GM23338 (cell line): ENCODE data around the gene ADAMTSL2. TPM values are rescaled to one million over a fixed set of nuclear protein-coding genes. Genes with fewer than 3 reads are reported as not detected.

ENCODE experiments used
- ATAC-seq: fragments of 200-7000 bp; cut with Tn5 transposase; 3 replicates; pipeline ENCODE4 v1.9.1; 2020
- DNase-seq: peaks from one replicate; pipeline ENCODE4 v3.0.0-alpha.2; 2015; ENCODE audit warnings: low spot score
- H2AFZ ChIP-seq: fragments of 200-600 bp; sonication (generic); 2 replicates; pipeline ENCODE4 v1.8.0; 2016; ENCODE audit warnings: antibody characterized with exemption, mild to moderate bottlenecking, moderate library complexity
- H3F3A ChIP-seq: fragments of 200-600 bp; sonication (generic); replicated peaks from 2 replicates; pipeline ENCODE4 v1.8.0; 2017; ENCODE audit warnings: antibody characterized with exemption, mixed run types, low read depth
- H3K27ac ChIP-seq: fragments of 200-600 bp; sonication (generic); 2 replicates; pipeline ENCODE4 v1.6.1; 2016; ENCODE audit warnings: low read depth
- H3K27me3 ChIP-seq: fragments of 200-600 bp; sonication (generic); 2 replicates; pipeline ENCODE4 v1.8.0; 2016; ENCODE audit warnings: mild to moderate bottlenecking, mixed run types, moderate library complexity; ENCODE audit not compliant: insufficient read depth
- H3K36me3 ChIP-seq: fragments of 200-600 bp; sonication (generic); 2 replicates; pipeline ENCODE4 v1.8.0; 2016; ENCODE audit warnings: mild to moderate bottlenecking; ENCODE audit not compliant: insufficient read depth
- H3K4me1 ChIP-seq: fragments of 200-600 bp; sonication (generic); 2 replicates; pipeline ENCODE4 v1.8.0; 2016; ENCODE audit warnings: mild to moderate bottlenecking, moderate library complexity; ENCODE audit not compliant: insufficient read depth
- H3K4me2 ChIP-seq: fragments of 200-600 bp; sonication (generic); 2 replicates; pipeline ENCODE4 v1.7.1; 2017; ENCODE audit warnings: mixed run types
- H3K4me3 ChIP-seq: fragments of 200-600 bp; sonication (generic); 2 replicates; pipeline ENCODE4 v1.6.1; 2016; ENCODE audit warnings: mixed run types
- H3K79me2 ChIP-seq: fragments of 200-600 bp; sonication (generic); replicated peaks from 2 replicates; pipeline ENCODE4 v1.8.0; 2017; ENCODE audit warnings: mild to moderate bottlenecking; ENCODE audit not compliant: insufficient read depth
- H3K9me2 ChIP-seq: fragments of 200-600 bp; sonication (generic); 2 replicates; pipeline ENCODE4 v1.8.0; 2017; ENCODE audit not compliant: insufficient read depth
- H4K20me1 ChIP-seq: fragments of 200-600 bp; sonication (generic); replicated peaks from 2 replicates; pipeline ENCODE4 v1.8.0; 2017; ENCODE audit warnings: mild to moderate bottlenecking; ENCODE audit not compliant: insufficient read depth
- H3K27ac Mint-ChIP-seq: 2 replicates; pipeline ENCODE4 v1.8.0; 2020; ENCODE audit warnings: inconsistent platforms, mild to moderate bottlenecking, moderate library complexity, mixed read lengths
- H3K27me3 Mint-ChIP-seq: 3 replicates; pipeline ENCODE4 v1.8.0; 2022; ENCODE audit warnings: low read depth, mild to moderate bottlenecking, moderate library complexity, mixed read lengths, inconsistent platforms; ENCODE audit not compliant: insufficient read depth, poor library complexity
- H3K36me3 Mint-ChIP-seq: 3 replicates; pipeline ENCODE4 v1.8.0; 2021; ENCODE audit warnings: low read depth, mild to moderate bottlenecking, inconsistent platforms, moderate library complexity, mixed read lengths
- H3K4me1 Mint-ChIP-seq: 3 replicates; pipeline ENCODE4 v1.8.0; 2020; ENCODE audit warnings: mild to moderate bottlenecking, inconsistent platforms, mixed read lengths
- H3K4me3 Mint-ChIP-seq: 3 replicates; pipeline ENCODE4 v1.8.0; 2021; ENCODE audit warnings: moderate library complexity, mild to moderate bottlenecking, inconsistent platforms, mixed read lengths
- H3K9me3 Mint-ChIP-seq: 3 replicates; pipeline ENCODE4 v1.8.0; 2020; ENCODE audit warnings: moderate library complexity, mild to moderate bottlenecking, inconsistent platforms, mixed read lengths
- CREB1 ChIP-seq: fragments of 250-450 bp; sonication (Bioruptor Pico); IDR thresholded peaks from 2 replicates; pipeline ENCODE4 v1.5.0; 2020; ENCODE audit warnings: low read depth, mild to moderate bottlenecking, moderate library complexity
- EZH2 ChIP-seq: fragments of 200-600 bp; sonication (generic); IDR thresholded peaks from one replicate; pipeline ENCODE4 v1.8.0; 2017; ENCODE audit warnings: antibody characterized with exemption, mild to moderate bottlenecking, low read depth; ENCODE audit not compliant: unreplicated experiment
- EZH2phosphoT487 ChIP-seq: fragments of 200-600 bp; sonication (generic); IDR thresholded peaks from one replicate; pipeline ENCODE4 v1.8.1; 2018; ENCODE audit warnings: antibody characterized with exemption; ENCODE audit not compliant: unreplicated experiment
- JUNB ChIP-seq: IDR thresholded peaks from one replicate; pipeline ENCODE4 v1.6.1; 2016; ENCODE audit warnings: antibody characterized with exemption; ENCODE audit not compliant: unreplicated experiment
- NANOG ChIP-seq: IDR thresholded peaks from 2 replicates; pipeline ENCODE4 v1.6.1; 2016; ENCODE audit warnings: antibody characterized with exemption, borderline replicate concordance
- polyA plus RNA-seq: library from polyadenylated mRNA; unstranded; fragments of >200 nt; fragmentation: Nextera tagmentation; extraction: Ambion mirVana; gene quantifications from 2 replicates; pipeline ENCODE4 v1.2.1, GENCODE V29; 2016
- total RNA-seq: library from RNA; depleted of rRNA; stranded (reverse); fragments of >200 nt; shearing (Covaris generic); gene quantifications from 2 replicates; pipeline ENCODE4 v1.2.3, GENCODE V29; 2014
- TF ChIP-seq, protein P1 (sequence below), 2 experiments: fragments of 200-600 bp in 1 of 2; sonication (generic) in 1 of 2; conservative IDR thresholded peaks; 2 replicates each; pipeline versions ENCODE4 v1.5.1 to v1.6.1; 2016 to 2017; ENCODE audit warnings: antibody characterized with exemption in 2 of 2, low read depth in 2 of 2, mild to moderate bottlenecking in 2 of 2, moderate library complexity in 1 of 2
- TF ChIP-seq, protein P2 (sequence below): fragments of 250-450 bp; sonication (Bioruptor Pico); IDR thresholded peaks from 2 replicates; pipeline ENCODE4 v1.5.0; 2020; ENCODE audit warnings: mild to moderate bottlenecking, moderate library complexity

The ADAMTSL2 gene
- total and polyA plus RNA-seq, 2 experiments from 2014 or later = 0.15 to 0.66 TPM

GRCh38 chr9:133589454-133590227, 55.1 kb downstream of the ADAMTSL2 start:
- no peaks in the 10 kb centered on the region for H3K36me3 ChIP-seq
- H3K27ac Mint-ChIP-seq = no peak overlapping the region
- H3K4me1 ChIP-seq = peaks cover 7% of the 10 kb centered on the region
- H3K4me1 Mint-ChIP-seq = peaks cover 15% of the 10 kb centered on the region
- H3K27me3 Mint-ChIP-seq = peaks cover 6% of the 10 kb centered on the region
- ATAC-seq (peak; percentile 52), DNase-seq (peak; percentile 82)
- H3K4me2 ChIP-seq = no peak overlapping the region
- H3K9me3 Mint-ChIP-seq = peaks cover 14% of the 10 kb centered on the region
- H2AFZ ChIP-seq = 0 out of 2 replicates have a peak overlapping the region, but pooled peaks have one; percentile 66
- no peaks in the 10 kb centered on the region for H3K27me3 ChIP-seq
- no peaks in the 10 kb centered on the region for H3K79me2 ChIP-seq
- no peak overlapping the region for H3K27ac ChIP-seq
- no peaks in the 10 kb centered on the region for H3F3A ChIP-seq
- peaks cover 8% of the 10 kb centered on the region for H3K36me3 Mint-ChIP-seq
- no peak for TF ChIP-seq NANOG
- no peak for TF ChIP-seq EZH2
- TF ChIP-seq, protein P1, sequence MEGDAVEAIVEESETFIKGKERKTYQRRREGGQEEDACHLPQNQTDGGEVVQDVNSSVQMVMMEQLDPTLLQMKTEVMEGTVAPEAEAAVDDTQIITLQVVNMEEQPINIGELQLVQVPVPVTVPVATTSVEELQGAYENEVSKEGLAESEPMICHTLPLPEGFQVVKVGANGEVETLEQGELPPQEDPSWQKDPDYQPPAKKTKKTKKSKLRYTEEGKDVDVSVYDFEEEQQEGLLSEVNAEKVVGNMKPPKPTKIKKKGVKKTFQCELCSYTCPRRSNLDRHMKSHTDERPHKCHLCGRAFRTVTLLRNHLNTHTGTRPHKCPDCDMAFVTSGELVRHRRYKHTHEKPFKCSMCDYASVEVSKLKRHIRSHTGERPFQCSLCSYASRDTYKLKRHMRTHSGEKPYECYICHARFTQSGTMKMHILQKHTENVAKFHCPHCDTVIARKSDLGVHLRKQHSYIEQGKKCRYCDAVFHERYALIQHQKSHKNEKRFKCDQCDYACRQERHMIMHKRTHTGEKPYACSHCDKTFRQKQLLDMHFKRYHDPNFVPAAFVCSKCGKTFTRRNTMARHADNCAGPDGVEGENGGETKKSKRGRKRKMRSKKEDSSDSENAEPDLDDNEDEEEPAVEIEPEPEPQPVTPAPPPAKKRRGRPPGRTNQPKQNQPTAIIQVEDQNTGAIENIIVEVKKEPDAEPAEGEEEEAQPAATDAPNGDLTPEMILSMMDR (conservative IDR thresholded peaks at IDR 0.05; ENCODE audit: low read depth in 2 of 2) = peak; percentile 95
- no peaks in the 10 kb centered on the region for H4K20me1 ChIP-seq
- no peak overlapping the region for H3K4me3 Mint-ChIP-seq
- no peaks in the 10 kb centered on the region for H3K9me2 ChIP-seq
- H3K4me3 ChIP-seq = no peak overlapping the region

DNA sequence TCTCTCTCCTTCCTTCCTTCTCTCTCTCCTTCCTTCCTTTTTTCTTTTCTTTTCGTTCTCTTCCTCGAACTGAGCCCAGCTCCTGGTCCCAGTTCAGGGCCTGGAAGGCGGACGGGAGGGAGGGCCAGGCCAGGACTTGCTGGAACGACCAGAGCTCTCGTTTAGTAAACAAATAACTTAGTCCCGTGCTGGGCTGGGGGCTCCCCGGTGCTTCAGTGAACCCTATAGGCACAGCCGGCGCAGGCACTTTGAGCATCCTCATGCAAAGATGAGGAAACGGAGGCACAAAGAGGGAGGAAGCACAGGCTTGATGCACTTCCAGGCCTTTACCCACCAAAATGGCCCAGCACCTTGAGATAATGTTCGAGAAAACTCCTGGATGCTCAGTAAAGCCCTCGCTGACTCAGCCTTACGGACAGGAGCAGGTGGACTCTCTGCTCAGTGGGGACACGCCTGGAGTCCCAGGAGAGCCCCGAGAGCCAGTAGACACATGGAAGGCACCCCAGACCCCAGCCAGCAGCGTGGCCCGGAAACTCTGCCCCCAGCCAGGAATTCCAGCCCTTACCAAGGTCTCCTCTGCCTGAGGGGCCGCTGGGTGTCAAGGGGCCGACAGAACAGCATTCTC, 55.8 kb downstream of the ADAMTSL2 start:
- Histone ChIP-seq H3F3A (no peaks in the 10 kb centered on the region), H3K4me1 (peaks cover 1% of the 10 kb centered on the region), H4K20me1 (no peaks in the 10 kb centered on the region), H3K27me3 (no peaks in the 10 kb centered on the region), H3K79me2 (no peaks in the 10 kb centered on the region), H3K9me2 (no peaks in the 10 kb centered on the region), H3K4me3 (no peak overlapping the region), H2AFZ (no peak overlapping the region), H3K27ac (no peak overlapping the region), H3K36me3 (no peaks in the 10 kb centered on the region), H3K4me2 (no peak overlapping the region)
- H3K36me3 Mint-ChIP-seq = peaks cover 8% of the 10 kb centered on the region
- peaks cover 5% of the 10 kb centered on the region for H3K27me3 Mint-ChIP-seq
- H3K4me1 Mint-ChIP-seq = peaks cover 8% of the 10 kb centered on the region
- ATAC-seq (no peak), DNase-seq (no peak)
- TF ChIP-seq EZH2 (no peak), NANOG (no peak), CREB1 (CRISPR knock-in tag) (no peak), EZH2phosphoT487 (no peak), JUNB (no peak)
- TF ChIP-seq, protein P1 (conservative IDR thresholded peaks at IDR 0.05; ENCODE audit: low read depth in 2 of 2) = no peak
- TF ChIP-seq, protein P2, sequence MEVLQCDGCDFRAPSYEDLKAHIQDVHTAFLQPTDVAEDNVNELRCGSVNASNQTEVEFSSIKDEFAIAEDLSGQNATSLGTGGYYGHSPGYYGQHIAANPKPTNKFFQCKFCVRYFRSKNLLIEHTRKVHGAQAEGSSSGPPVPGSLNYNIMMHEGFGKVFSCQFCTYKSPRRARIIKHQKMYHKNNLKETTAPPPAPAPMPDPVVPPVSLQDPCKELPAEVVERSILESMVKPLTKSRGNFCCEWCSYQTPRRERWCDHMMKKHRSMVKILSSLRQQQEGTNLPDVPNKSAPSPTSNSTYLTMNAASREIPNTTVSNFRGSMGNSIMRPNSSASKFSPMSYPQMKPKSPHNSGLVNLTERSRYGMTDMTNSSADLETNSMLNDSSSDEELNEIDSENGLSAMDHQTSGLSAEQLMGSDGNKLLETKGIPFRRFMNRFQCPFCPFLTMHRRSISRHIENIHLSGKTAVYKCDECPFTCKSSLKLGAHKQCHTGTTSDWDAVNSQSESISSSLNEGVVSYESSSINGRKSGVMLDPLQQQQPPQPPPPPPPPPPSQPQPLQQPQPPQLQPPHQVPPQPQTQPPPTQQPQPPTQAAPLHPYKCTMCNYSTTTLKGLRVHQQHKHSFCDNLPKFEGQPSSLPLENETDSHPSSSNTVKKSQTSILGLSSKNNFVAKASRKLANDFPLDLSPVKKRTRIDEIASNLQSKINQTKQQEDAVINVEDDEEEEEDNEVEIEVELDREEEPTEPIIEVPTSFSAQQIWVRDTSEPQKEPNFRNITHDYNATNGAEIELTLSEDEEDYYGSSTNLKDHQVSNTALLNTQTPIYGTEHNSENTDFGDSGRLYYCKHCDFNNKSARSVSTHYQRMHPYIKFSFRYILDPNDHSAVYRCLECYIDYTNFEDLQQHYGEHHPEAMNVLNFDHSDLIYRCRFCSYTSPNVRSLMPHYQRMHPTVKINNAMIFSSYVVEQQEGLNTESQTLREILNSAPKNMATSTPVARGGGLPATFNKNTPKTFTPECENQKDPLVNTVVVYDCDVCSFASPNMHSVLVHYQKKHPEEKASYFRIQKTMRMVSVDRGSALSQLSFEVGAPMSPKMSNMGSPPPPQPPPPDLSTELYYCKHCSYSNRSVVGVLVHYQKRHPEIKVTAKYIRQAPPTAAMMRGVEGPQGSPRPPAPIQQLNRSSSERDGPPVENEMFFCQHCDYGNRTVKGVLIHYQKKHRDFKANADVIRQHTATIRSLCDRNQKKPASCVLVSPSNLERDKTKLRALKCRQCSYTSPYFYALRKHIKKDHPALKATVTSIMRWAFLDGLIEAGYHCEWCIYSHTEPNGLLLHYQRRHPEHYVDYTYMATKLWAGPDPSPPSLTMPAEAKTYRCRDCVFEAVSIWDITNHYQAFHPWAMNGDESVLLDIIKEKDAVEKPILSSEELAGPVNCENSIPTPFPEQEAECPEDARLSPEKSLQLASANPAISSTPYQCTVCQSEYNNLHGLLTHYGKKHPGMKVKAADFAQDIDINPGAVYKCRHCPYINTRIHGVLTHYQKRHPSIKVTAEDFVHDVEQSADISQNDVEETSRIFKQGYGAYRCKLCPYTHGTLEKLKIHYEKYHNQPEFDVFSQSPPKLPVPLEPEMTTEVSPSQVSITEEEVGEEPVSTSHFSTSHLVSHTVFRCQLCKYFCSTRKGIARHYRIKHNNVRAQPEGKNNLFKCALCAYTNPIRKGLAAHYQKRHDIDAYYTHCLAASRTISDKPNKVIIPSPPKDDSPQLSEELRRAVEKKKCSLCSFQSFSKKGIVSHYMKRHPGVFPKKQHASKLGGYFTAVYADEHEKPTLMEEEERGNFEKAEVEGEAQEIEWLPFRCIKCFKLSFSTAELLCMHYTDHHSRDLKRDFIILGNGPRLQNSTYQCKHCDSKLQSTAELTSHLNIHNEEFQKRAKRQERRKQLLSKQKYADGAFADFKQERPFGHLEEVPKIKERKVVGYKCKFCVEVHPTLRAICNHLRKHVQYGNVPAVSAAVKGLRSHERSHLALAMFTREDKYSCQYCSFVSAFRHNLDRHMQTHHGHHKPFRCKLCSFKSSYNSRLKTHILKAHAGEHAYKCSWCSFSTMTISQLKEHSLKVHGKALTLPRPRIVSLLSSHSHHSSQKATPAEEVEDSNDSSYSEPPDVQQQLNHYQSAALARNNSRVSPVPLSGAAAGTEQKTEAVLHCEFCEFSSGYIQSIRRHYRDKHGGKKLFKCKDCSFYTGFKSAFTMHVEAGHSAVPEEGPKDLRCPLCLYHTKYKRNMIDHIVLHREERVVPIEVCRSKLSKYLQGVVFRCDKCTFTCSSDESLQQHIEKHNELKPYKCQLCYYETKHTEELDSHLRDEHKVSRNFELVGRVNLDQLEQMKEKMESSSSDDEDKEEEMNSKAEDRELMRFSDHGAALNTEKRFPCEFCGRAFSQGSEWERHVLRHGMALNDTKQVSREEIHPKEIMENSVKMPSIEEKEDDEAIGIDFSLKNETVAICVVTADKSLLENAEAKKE (CRISPR knock-in tag) = no peak
- H3K27ac Mint-ChIP-seq = no peak overlapping the region
- H3K4me3 Mint-ChIP-seq = no peak overlapping the region
- peaks cover 17% of the 10 kb centered on the region for H3K9me3 Mint-ChIP-seq
